Lower lobe of right lung (tissue), 2 donors: Measurements from ENCODE around the gene PAN3. TPM values are rescaled to one million over a fixed set of nuclear protein-coding genes. Genes with fewer than 3 reads are reported as not detected.

ENCODE experiments used
- ATAC-seq, 2 donors: fragments of 200-7000 bp; cut with Tn5 transposase; one replicate each; pipeline ENCODE4 v1.9.1; 2020 to 2022; ENCODE audit warnings: mild to moderate bottlenecking in 2 of 2, moderate library complexity in 2 of 2
- DNase-seq: peaks from one replicate; pipeline ENCODE4 v3.0.0-alpha.2; 2020
- H3K27ac ChIP-seq: fragments of 200-600 bp; one replicate; pipeline ENCODE4 v1.8.0; 2022
- H3K27me3 ChIP-seq: fragments of 200-600 bp; one replicate; pipeline ENCODE4 v1.8.0; 2022; ENCODE audit warnings: low read depth
- H3K36me3 ChIP-seq: fragments of 200-600 bp; one replicate; pipeline ENCODE4 v1.8.0; 2022; ENCODE audit warnings: mild to moderate bottlenecking
- H3K4me1 ChIP-seq: fragments of 200-600 bp; one replicate; pipeline ENCODE4 v1.8.0; 2022
- H3K4me3 ChIP-seq: fragments of 200-600 bp; one replicate; pipeline ENCODE4 v1.8.0; 2022; ENCODE audit warnings: mild to moderate bottlenecking
- H3K9me3 ChIP-seq: fragments of 200-600 bp; one replicate; pipeline ENCODE4 v1.8.0; 2022
- CTCF ChIP-seq: fragments of 200-600 bp; IDR thresholded peaks from one replicate; pipeline ENCODE4 v1.8.0; 2022; ENCODE audit warnings: antibody characterized with exemption, mild to moderate bottlenecking
- intact Hi-C: fragments of 100-400 bp; cut with DNase I; formaldehyde crosslinking; loops from one replicate; pipeline ENCODE4 v1.11.0; 2022
- total RNA-seq: library from RNA; stranded (reverse); fragmentation: NEBNext Ultra II Directional; extraction: Animal tissue kit (Norgen Biotek cat#: 25700); gene quantifications from one replicate; pipeline ENCODE4 v1.2.1, GENCODE V29; 2021
- donor health status: DM: no; HTN: yes; CAD: no; lungs with severe emphysema.

PAN3 gene
- total RNA-seq, 1 donor from 2014 or later = 36.2 TPM

DNA sequence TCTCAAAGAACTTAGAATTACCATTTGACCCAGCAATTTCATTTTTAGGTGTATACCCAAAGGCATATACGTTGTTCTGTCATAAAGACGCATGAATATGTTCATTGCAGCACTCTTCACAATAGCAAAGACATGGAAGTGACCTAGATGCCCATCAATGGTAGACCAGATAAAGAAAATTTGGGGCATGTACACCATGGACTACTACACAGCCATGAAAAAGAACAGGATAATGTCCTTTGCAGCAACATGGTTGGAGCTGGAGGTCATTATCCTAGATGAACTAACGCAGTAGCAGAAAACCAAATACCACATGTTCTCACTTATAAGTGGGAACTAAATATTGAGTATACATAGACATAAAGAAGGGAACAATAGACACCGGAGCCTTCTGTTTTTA is 20.7 kb downstream of the PAN3 start:
- Histone ChIP-seq H3K27me3 (no peaks in the 10 kb centered on the region), H3K9me3 (no peaks in the 10 kb centered on the region), H3K27ac (no peak overlapping the region), H3K4me3 (no peak overlapping the region), H3K4me1 (peaks cover 12% of the 10 kb centered on the region), H3K36me3 (no peaks in the 10 kb centered on the region)
- TF ChIP-seq CTCF = no peak
- intact Hi-C loops = no loop called here
- ATAC-seq = no peak
- DNase-seq = no peak

DNA sequence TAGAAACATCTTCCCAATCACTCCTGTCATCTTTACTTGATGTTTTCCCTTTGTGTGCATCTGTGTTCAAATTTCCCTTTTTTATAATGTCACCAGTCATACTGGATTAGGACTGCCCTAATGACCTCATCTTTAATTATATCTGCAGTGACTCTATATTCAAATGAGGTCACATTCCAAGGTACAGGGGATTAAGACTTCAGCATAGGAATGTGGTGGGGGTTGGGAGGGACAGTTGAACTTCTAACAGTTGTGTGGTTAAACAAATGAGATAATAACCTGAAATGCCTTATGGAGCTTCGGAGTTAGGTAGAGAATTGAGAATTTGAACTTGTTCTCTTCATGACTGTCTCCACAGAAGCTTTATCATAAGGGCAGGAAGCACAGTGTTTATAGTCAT is 23.0 kb downstream of the PAN3 start:
- no peak for DNase-seq
- no peak for TF ChIP-seq CTCF
- intact Hi-C loops = no loop called here
- ATAC-seq = no peak
- H3K36me3 ChIP-seq = no peaks in the 10 kb centered on the region
- H3K27me3 ChIP-seq = no peaks in the 10 kb centered on the region
- no peaks in the 10 kb centered on the region for H3K9me3 ChIP-seq
- H3K4me1 ChIP-seq = peaks cover 19% of the 10 kb centered on the region
- H3K27ac ChIP-seq = no peak overlapping the region
- H3K4me3 ChIP-seq = no peak overlapping the region

GRCh38 chr13:28163587-28163986 is 25.2 kb downstream of the PAN3 start:
- Histone ChIP-seq H3K36me3 (no peaks in the 10 kb centered on the region), H3K4me1 (peaks cover 19% of the 10 kb centered on the region), H3K27ac (no peak overlapping the region), H3K9me3 (no peaks in the 10 kb centered on the region), H3K4me3 (no peak overlapping the region), H3K27me3 (no peaks in the 10 kb centered on the region)
- ATAC-seq (no peak), DNase-seq (no peak)
- intact Hi-C loops = no loop called here
- TF ChIP-seq CTCF = no peak

DNA sequence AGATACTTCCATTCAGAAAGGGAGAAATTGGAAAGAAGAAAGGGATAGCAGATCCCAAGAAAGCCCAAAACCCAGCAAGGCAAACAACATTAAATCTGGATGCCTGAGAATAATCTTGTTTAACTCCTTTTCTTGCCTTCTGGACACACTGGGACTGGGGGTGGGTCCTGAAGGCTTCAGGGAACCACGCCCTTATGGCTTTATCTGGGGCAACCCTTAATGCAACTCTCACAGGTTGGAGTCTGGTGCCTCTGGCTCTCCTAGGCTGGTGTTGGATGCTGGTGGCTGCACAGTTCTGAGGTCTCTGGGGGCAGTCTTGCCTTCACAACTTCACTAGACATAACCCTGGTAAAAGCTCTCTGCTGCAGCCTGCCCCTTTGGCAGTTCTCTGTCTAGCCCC is 27.9 kb downstream of the PAN3 start:
- H3K4me3 ChIP-seq = no peak overlapping the region
- no peaks in the 10 kb centered on the region for H3K36me3 ChIP-seq
- no peak overlapping the region for H3K27ac ChIP-seq
- H3K27me3 ChIP-seq = no peaks in the 10 kb centered on the region
- peaks cover 8% of the 10 kb centered on the region for H3K4me1 ChIP-seq
- intact Hi-C loops = no loop called here
- DNase-seq (no peak), ATAC-seq (no peak)
- no peaks in the 10 kb centered on the region for H3K9me3 ChIP-seq
- TF ChIP-seq CTCF = no peak

GRCh38 chr13:28171266-28171665 is 32.9 kb downstream of the PAN3 start:
- Histone ChIP-seq H3K4me3 (no peak overlapping the region), H3K27ac (no peak overlapping the region), H3K4me1 (peaks cover under 1% of the 10 kb centered on the region), H3K36me3 (peaks cover 8% of the 10 kb centered on the region), H3K9me3 (no peaks in the 10 kb centered on the region), H3K27me3 (no peaks in the 10 kb centered on the region)
- no peak for TF ChIP-seq CTCF
- ATAC-seq = no peak
- intact Hi-C loops = no loop called here
- DNase-seq = no peak

- intact Hi-C loops = no loop called here
- no peak for DNase-seq
- TF ChIP-seq CTCF = no peak
These were observed 34.6 kb downstream of the PAN3 start for GRCh38 chr13:28172947-28173346.

More at GRCh38 chr13:28172947-28173346, 34.6 kb downstream of the PAN3 start:
- no peak for ATAC-seq
- Histone ChIP-seq H3K27ac (no peak overlapping the region), H3K36me3 (peaks cover 25% of the 10 kb centered on the region), H3K27me3 (no peaks in the 10 kb centered on the region), H3K4me1 (no peaks in the 10 kb centered on the region), H3K9me3 (no peaks in the 10 kb centered on the region), H3K4me3 (no peak overlapping the region)
